HCT116 (cell line): ENCODE measurements around the gene HS6ST3. TPM values are rescaled to one million over a fixed set of nuclear protein-coding genes. Genes with fewer than 3 reads are reported as not detected.

Experiments
- ATAC-seq: fragments of 200-7000 bp; cut with Tn5 transposase; 2 replicates; pipeline ENCODE4 v1.9.1; 2020; ENCODE audit warnings: mild to moderate bottlenecking, moderate library complexity
- BruUV-seq: library from RNA; stranded (reverse); fragments of 400-500 nt; replicated peaks from 2 replicates; lab custom pipeline; 2021; lab: Mats Ljungman, UMichigan
- CTCF ChIA-PET: fragments of 300-600 bp; sonication (Branson Sonifier 250); formaldehyde crosslinking; loops from one replicate; lab custom pipeline; 2021; ENCODE audit warnings: antibody characterized with exemption; lab: Charles Lee
- POLR2A ChIA-PET: fragments of 300-600, 350-600 bp; sonication (Branson Sonifier 250); formaldehyde crosslinking; loops from one replicate; lab custom pipeline; 2021; ENCODE audit warnings: antibody characterized with exemption; lab: Charles Lee
- RAD21 ChIA-PET, 2 experiments: fragments of 300-600 bp; sonication (Branson Sonifier 250); formaldehyde crosslinking; loops; one replicate each; lab custom pipeline; 2023; ENCODE audit warnings: low total read pairs in 2 of 2; ENCODE audit not compliant: uncharacterized antibody in 2 of 2, unreplicated experiment in 2 of 2, low non-redundant PET in 1 of 2; lab: Charles Lee
- DNase-seq: peaks from one replicate; pipeline ENCODE4 v3.0.0-alpha.2; 2010; ENCODE audit warnings: low read depth, low spot score
- H2AFZ ChIP-seq: fragments of 200-600 bp; shearing (Covaris generic), sonication (generic); 2 replicates; pipeline ENCODE4 v1.6.1; 2017; ENCODE audit warnings: low read depth, mixed run types, mixed read lengths, antibody characterized with exemption, low read length; ENCODE audit not compliant: poor library complexity, severe bottlenecking
- H3K27ac ChIP-seq: 2 replicates; pipeline ENCODE4 v1.5.1; 2012; ENCODE audit warnings: low read depth, low read length
- H3K27me3 ChIP-seq: fragments of 200-600 bp; sonication (generic); 2 replicates; pipeline ENCODE4 v1.6.1; 2016; ENCODE audit warnings: mixed run types, low read length, mixed read lengths; ENCODE audit not compliant: insufficient read depth
- H3K36me3 ChIP-seq, 2 experiments: fragments of 200-500 bp in 1 of 2; fragments of 200-600 bp in 1 of 2; sonication (Bioruptor generic) in 1 of 2; sonication (generic) in 1 of 2; 2 replicates each; pipeline versions ENCODE4 v1.5.1 to v1.6.1; 2014 to 2016; ENCODE audit warnings: low read length in 2 of 2, inconsistent platforms in 1 of 2, mixed read lengths in 1 of 2, mixed run types in 1 of 2; ENCODE audit not compliant: insufficient read depth in 2 of 2, control insufficient read depth in 1 of 2
- H3K4me1 ChIP-seq, 2 experiments: fragments of 200-600 bp in 1 of 2; sonication (generic) in 1 of 2; 2 replicates each; pipeline versions ENCODE4 v1.5.1 to v1.6.1; 2012 to 2017; ENCODE audit warnings: low read length in 2 of 2, inconsistent platforms in 1 of 2, mild to moderate bottlenecking in 1 of 2, mixed read lengths in 1 of 2, mixed run types in 1 of 2, moderate library complexity in 1 of 2; ENCODE audit not compliant: insufficient read depth in 2 of 2, control insufficient read depth in 1 of 2
- H3K4me2 ChIP-seq: fragments of 200-600 bp; sonication (generic); 2 replicates; pipeline ENCODE4 v1.6.1; 2017; ENCODE audit warnings: mixed run types, low read length, mixed read lengths
- H3K4me3 ChIP-seq, 2 experiments: fragments of 200-600 bp in 1 of 2; sonication (generic) in 1 of 2; replicated peaks in 1 of 2; 2 replicates each; pipeline ENCODE4 v1.5.1; 2011 to 2016; ENCODE audit warnings: low read length in 2 of 2, control low read depth in 1 of 2, low read depth in 1 of 2, mild to moderate bottlenecking in 1 of 2, mixed read lengths in 1 of 2, mixed run types in 1 of 2
- H3K79me2 ChIP-seq: fragments of 200-600 bp; sonication (generic); 2 replicates; pipeline ENCODE4 v1.6.1; 2017; ENCODE audit warnings: mild to moderate bottlenecking, mixed run types, low read length, moderate library complexity, mixed read lengths; ENCODE audit not compliant: insufficient read depth
- H3K9ac ChIP-seq: fragments of 200-600 bp; sonication (generic); 2 replicates; pipeline ENCODE4 v1.6.1; 2016; ENCODE audit warnings: low read length, mixed read lengths
- H3K9me2 ChIP-seq: fragments of 200-600 bp; sonication (generic), shearing (Covaris generic); 2 replicates; pipeline ENCODE4 v1.6.1; 2017; ENCODE audit warnings: mixed run types, mild to moderate bottlenecking, moderate library complexity; ENCODE audit not compliant: insufficient read depth
- H3K9me3 ChIP-seq, 2 experiments: fragments of 200-500 bp in 1 of 2; fragments of 200-600 bp in 1 of 2; sonication (Bioruptor generic) in 1 of 2; sonication (generic) in 1 of 2; 2 replicates each; pipeline ENCODE4 v1.6.1; 2014 to 2017; ENCODE audit warnings: low read length in 2 of 2, mixed read lengths in 2 of 2, inconsistent platforms in 1 of 2, low read depth in 1 of 2, mild to moderate bottlenecking in 1 of 2, mixed run types in 1 of 2, moderate library complexity in 1 of 2; ENCODE audit not compliant: control insufficient read depth in 1 of 2, insufficient read depth in 1 of 2
- H4K20me1 ChIP-seq: fragments of 200-600 bp; sonication (generic), shearing (Covaris generic); 2 replicates; pipeline ENCODE4 v1.6.1; 2017; ENCODE audit warnings: mixed run types, mild to moderate bottlenecking, moderate library complexity; ENCODE audit not compliant: insufficient read depth
- CBX3 ChIP-seq: IDR thresholded peaks from 2 replicates; pipeline ENCODE4 v1.6.1; 2012; ENCODE audit warnings: low read depth
- EZH2 ChIP-seq: fragments of 200-600 bp; sonication (generic); IDR thresholded peaks from 2 replicates; pipeline ENCODE4 v1.6.1; 2017; ENCODE audit warnings: antibody characterized with exemption, mixed run types
- RAD21 ChIP-seq: IDR thresholded peaks from 2 replicates; pipeline ENCODE4 v1.6.1; 2012; ENCODE audit warnings: low read depth, mild to moderate bottlenecking
- SIN3A ChIP-seq: IDR thresholded peaks from 2 replicates; pipeline ENCODE4 v1.6.1; 2012; ENCODE audit warnings: low read depth
- SP1 ChIP-seq: IDR thresholded peaks from 2 replicates; pipeline ENCODE4 v1.6.1; 2012; ENCODE audit warnings: low read depth
- SRF ChIP-seq: IDR thresholded peaks from 2 replicates; pipeline ENCODE4 v1.6.1; 2012; ENCODE audit warnings: low read depth
- ZNF274 ChIP-seq: fragments of 200-500 bp; sonication (Bioruptor generic); IDR thresholded peaks from 2 replicates; pipeline ENCODE4 v1.6.1; 2014; ENCODE audit warnings: mild to moderate bottlenecking, low read depth, low read length, inconsistent platforms
- intact Hi-C: fragments of 100-400 bp; cut with micrococcal nuclease; formaldehyde crosslinking; loops from 2 replicates; pipeline ENCODE4 v1.10.0; 2022
- total RNA-seq: library from RNA; stranded (reverse); gene quantifications from one replicate; pipeline ENCODE4 v1.2.1, GENCODE V29; 2021; ENCODE audit not compliant: unreplicated experiment
- TF ChIP-seq, protein P1 (sequence below): IDR thresholded peaks from 2 replicates; pipeline ENCODE4 v1.6.1; 2011; ENCODE audit warnings: mild to moderate bottlenecking, low read length, moderate library complexity; ENCODE audit not compliant: insufficient replicate concordance; ENCODE audit errors: extremely low read depth
- TF ChIP-seq, protein P2 (sequence below): IDR thresholded peaks from 2 replicates; pipeline ENCODE4 v1.6.1; 2012

The HS6ST3 gene
- total RNA-seq, 1 experiment from 2014 or later: 0.10 TPM

DNA sequence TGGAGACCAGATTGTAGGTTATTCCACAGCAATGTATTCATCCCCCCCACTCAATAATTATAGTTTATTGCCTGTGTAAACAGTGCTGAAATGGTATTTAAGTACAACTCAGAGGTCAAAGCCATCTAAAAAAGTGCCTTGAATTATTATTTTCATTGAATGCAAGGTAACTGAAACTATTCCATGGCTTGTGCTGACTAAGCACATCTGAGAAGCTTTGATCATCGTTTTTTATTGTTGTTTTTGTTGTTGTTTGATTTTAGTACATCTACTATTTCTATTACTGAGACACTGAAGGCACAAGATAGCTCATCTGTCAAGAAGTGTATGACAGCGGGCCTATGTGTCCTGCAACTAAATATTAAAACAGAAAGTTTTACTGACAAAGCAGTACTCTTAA lies 596.4 kb downstream of the HS6ST3 start:
- H3K9me2 ChIP-seq: no peaks in the 10 kb centered on the region
- no peak for TF ChIP-seq ZNF274
- TF ChIP-seq CBX3: no peak
- no peak for TF ChIP-seq SIN3A
- TF ChIP-seq EZH2: no peak
- TF ChIP-seq, protein P1, sequence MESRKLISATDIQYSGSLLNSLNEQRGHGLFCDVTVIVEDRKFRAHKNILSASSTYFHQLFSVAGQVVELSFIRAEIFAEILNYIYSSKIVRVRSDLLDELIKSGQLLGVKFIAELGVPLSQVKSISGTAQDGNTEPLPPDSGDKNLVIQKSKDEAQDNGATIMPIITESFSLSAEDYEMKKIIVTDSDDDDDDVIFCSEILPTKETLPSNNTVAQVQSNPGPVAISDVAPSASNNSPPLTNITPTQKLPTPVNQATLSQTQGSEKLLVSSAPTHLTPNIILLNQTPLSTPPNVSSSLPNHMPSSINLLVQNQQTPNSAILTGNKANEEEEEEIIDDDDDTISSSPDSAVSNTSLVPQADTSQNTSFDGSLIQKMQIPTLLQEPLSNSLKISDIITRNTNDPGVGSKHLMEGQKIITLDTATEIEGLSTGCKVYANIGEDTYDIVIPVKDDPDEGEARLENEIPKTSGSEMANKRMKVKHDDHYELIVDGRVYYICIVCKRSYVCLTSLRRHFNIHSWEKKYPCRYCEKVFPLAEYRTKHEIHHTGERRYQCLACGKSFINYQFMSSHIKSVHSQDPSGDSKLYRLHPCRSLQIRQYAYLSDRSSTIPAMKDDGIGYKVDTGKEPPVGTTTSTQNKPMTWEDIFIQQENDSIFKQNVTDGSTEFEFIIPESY: no peak
- H3K9me3 ChIP-seq: no peaks in the 10 kb centered on the region
- ChIA-PET CTCF (no interaction called here), RAD21 (no interaction called here), POLR2A (no interaction called here)
- H3K4me1 ChIP-seq: no peaks in the 10 kb centered on the region
- no peaks in the 10 kb centered on the region for H3K36me3 ChIP-seq
- no peaks in the 10 kb centered on the region for H3K27me3 ChIP-seq
- no peak for ATAC-seq
- H3K4me2 ChIP-seq: no peak overlapping the region
- no TSS peak for BruUV-seq
- H2AFZ ChIP-seq: no peak overlapping the region
- no peak overlapping the region for H3K27ac ChIP-seq
- H4K20me1 ChIP-seq: no peaks in the 10 kb centered on the region
- no peak overlapping the region for H3K9ac ChIP-seq
- no peak for DNase-seq
- intact Hi-C loops: no loop called here
- no peak overlapping the region for H3K4me3 ChIP-seq
- no peaks in the 10 kb centered on the region for H3K79me2 ChIP-seq

DNA sequence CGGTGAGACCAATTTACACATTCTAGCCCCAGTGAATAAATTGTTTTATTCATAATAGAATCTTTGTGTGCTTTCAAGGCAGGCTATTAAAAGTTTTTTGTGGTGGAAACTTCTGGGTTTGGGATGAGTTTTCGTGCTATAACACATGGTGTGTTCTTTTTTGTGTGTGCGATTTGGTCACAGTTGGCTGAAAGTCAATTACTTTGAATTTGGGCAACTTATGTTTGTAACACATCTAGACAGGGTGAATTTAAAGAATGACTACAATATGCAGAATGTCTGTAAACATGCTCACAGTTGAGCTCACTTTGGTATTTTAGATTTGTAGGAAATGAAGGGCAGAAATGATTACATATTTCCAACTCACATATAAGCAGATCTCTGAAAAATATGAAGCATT lies 597.3 kb downstream of the HS6ST3 start:
- no peak overlapping the region for H3K9ac ChIP-seq
- DNase-seq: no peak
- no peak overlapping the region for H3K4me2 ChIP-seq
- no peak overlapping the region for H2AFZ ChIP-seq
- H3K4me3 ChIP-seq: no peak overlapping the region
- ChIA-PET CTCF (no interaction called here), RAD21 (no interaction called here)
- H3K79me2 ChIP-seq: no peaks in the 10 kb centered on the region
- H3K4me1 ChIP-seq: no peaks in the 10 kb centered on the region
- intact Hi-C loops: no loop called here
- no peak overlapping the region for H3K27ac ChIP-seq
- H3K27me3 ChIP-seq: no peaks in the 10 kb centered on the region
- no peaks in the 10 kb centered on the region for H3K36me3 ChIP-seq
- TF ChIP-seq, protein P1: no peak
- TF ChIP-seq, protein P2, sequence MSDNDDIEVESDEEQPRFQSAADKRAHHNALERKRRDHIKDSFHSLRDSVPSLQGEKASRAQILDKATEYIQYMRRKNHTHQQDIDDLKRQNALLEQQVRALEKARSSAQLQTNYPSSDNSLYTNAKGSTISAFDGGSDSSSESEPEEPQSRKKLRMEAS: no peak
- no peak for TF ChIP-seq EZH2
- no peak for TF ChIP-seq SRF
- no peak for TF ChIP-seq RAD21
- TF ChIP-seq SP1: no peak
- no peak for TF ChIP-seq SIN3A
- TF ChIP-seq, all 23 proteins: peak for 0
- Histone ChIP-seq H3K9me2 (no peaks in the 10 kb centered on the region), H3K9me3 (no peaks in the 10 kb centered on the region), H4K20me1 (no peaks in the 10 kb centered on the region)
- ATAC-seq: no peak
- BruUV-seq: no TSS peak
- POLR2A ChIA-PET: no interaction called here
